Left lung (tissue), 10 donors: Measurements from ENCODE around the gene NTRK2. TPM values are rescaled to one million over a fixed set of nuclear protein-coding genes. Genes with fewer than 3 reads are reported as not detected.

Experiments used
- ATAC-seq: fragments of 200-7000 bp; cut with Tn5 transposase; one replicate; pipeline ENCODE4 v1.9.1; 2020; ENCODE audit warnings: moderate library complexity
- DNase-seq, 4 donors: peaks; one replicate each; pipeline ENCODE4 v3.0.0-alpha.2; 2013 to 2020
- H3K27ac ChIP-seq, 2 donors: fragments of 200-600 bp; sonication (generic) in 1 of 2; one replicate each; pipeline versions ENCODE4 v1.5.0 to v1.8.0; 2020 to 2021
- H3K27me3 ChIP-seq, 2 donors: fragments of 200-600 bp; sonication (generic) in 1 of 2; one replicate each; pipeline versions ENCODE4 v1.5.0 to v1.8.0; 2020 to 2021
- H3K36me3 ChIP-seq, 2 donors: fragments of 200-600 bp; sonication (generic) in 1 of 2; one replicate each; pipeline versions ENCODE4 v1.5.0 to v1.8.0; 2020 to 2021
- H3K4me1 ChIP-seq, 2 donors: fragments of 200-600 bp; one replicate each; pipeline ENCODE4 v1.8.0; 2021
- H3K4me3 ChIP-seq, 2 donors: fragments of 200-600 bp; sonication (generic) in 1 of 2; one replicate each; pipeline versions ENCODE4 v1.5.0 to v1.8.0; 2020 to 2021; ENCODE audit warnings: mild to moderate bottlenecking in 1 of 2
- H3K9me3 ChIP-seq, 2 donors: fragments of 200-600 bp; sonication (generic) in 1 of 2; one replicate each; pipeline versions ENCODE4 v1.5.0 to v1.8.0; 2020 to 2021
- CTCF ChIP-seq, 2 donors: fragments of 200-600 bp; sonication (generic) in 1 of 2; IDR thresholded peaks; one replicate each; pipeline versions ENCODE4 v1.5.0 to v1.8.0; 2021; ENCODE audit warnings: antibody characterized with exemption in 2 of 2
- intact Hi-C, 2 donors: fragments of 100-400 bp; cut with DNase I; formaldehyde crosslinking; loops; one replicate each; pipeline versions ENCODE4 v1.11.2 to v1.14.2; 2022
- polyA plus RNA-seq, 6 donors: library from polyadenylated mRNA; unstranded; fragments of 120-200 nt; gene quantifications; one replicate each; pipeline ENCODE4 v1.2.1, GENCODE V29; 2013; ENCODE audit not compliant: insufficient read length in 6 of 6
- total RNA-seq, 2 donors: library from RNA; stranded (reverse); fragmentation: NEBNext Ultra II Directional; extraction: Animal tissue kit (Norgen Biotek cat#: 25700); gene quantifications; one replicate each; pipeline ENCODE4 v1.2.1, GENCODE V29; 2021
- donor health status: DM: no; HTN: yes; CAD: no.
- donor health status: DM: no; HTN: no; CAD: no.

The NTRK2 gene
- total and polyA plus RNA-seq, 8 donors, result 0.29 to 3.8 (median 1.7) TPM

GRCh38 chr9:84997472-84997871 lies 327.9 kb downstream of the NTRK2 start:
- no peaks in the 10 kb centered on the region for H3K36me3 ChIP-seq
- DNase-seq, result no peak
- ATAC-seq, result no peak
- H3K9me3 ChIP-seq, result peaks cover 0 to 15% of the 10 kb centered on the region in 2 donors
- no peak for TF ChIP-seq CTCF (IDR thresholded peaks at IDR 0.05)
- H3K27ac ChIP-seq, result no peak overlapping the region
- H3K27me3 ChIP-seq, result no peaks in the 10 kb centered on the region
- intact Hi-C loops, result no loop called here
- H3K4me3 ChIP-seq, result no peak overlapping the region
- no peaks in the 10 kb centered on the region for H3K4me1 ChIP-seq

- Histone ChIP-seq H3K27me3 (no peaks in the 10 kb centered on the region), H3K9me3 (peaks cover 0 to 15% of the 10 kb centered on the region in 2 donors), H3K36me3 (no peaks in the 10 kb centered on the region), H3K27ac (no peak overlapping the region), H3K4me3 (no peak overlapping the region), H3K4me1 (no peaks in the 10 kb centered on the region)
- ATAC-seq, result no peak
- TF ChIP-seq CTCF (IDR thresholded peaks at IDR 0.05), result no peak
- DNase-seq, result no peak
- intact Hi-C loops, result no loop called here
Measured at GRCh38 chr9:84998639-84999038, 329.1 kb downstream of the NTRK2 start.

GRCh38 chr9:84999788-85000187 lies 330.3 kb downstream of the NTRK2 start:
- no peak for ATAC-seq
- H3K36me3 ChIP-seq, result no peaks in the 10 kb centered on the region

GRCh38 chr9:85001925-85002324 lies 332.4 kb downstream of the NTRK2 start:
- H3K27me3 ChIP-seq, result no peaks in the 10 kb centered on the region
- peaks cover 0 to 15% of the 10 kb centered on the region in 2 donors for H3K9me3 ChIP-seq
- ATAC-seq (no peak), DNase-seq (no peak)
- H3K4me3 ChIP-seq, result no peak overlapping the region
- H3K27ac ChIP-seq, result no peak overlapping the region
- no peaks in the 10 kb centered on the region for H3K36me3 ChIP-seq
- TF ChIP-seq CTCF (IDR thresholded peaks at IDR 0.05), result no peak
- no peaks in the 10 kb centered on the region for H3K4me1 ChIP-seq
- intact Hi-C loops, result no loop called here

More at GRCh38 chr9:84999788-85000187, 330.3 kb downstream of the NTRK2 start:
- intact Hi-C loops, result no loop called here
- Histone ChIP-seq H3K9me3 (peaks cover 0 to 15% of the 10 kb centered on the region in 2 donors), H3K27ac (no peak overlapping the region), H3K27me3 (no peaks in the 10 kb centered on the region), H3K4me1 (no peaks in the 10 kb centered on the region), H3K4me3 (no peak overlapping the region)
- TF ChIP-seq CTCF (IDR thresholded peaks at IDR 0.05), result no peak
- no peak for DNase-seq

GRCh38 chr9:85004818-85005413 lies 335.4 kb downstream of the NTRK2 start:
- peaks cover 0 to 14% of the 10 kb centered on the region in 2 donors for H3K9me3 ChIP-seq
- ATAC-seq (no peak), DNase-seq (no peak)
- no peak for TF ChIP-seq CTCF (IDR thresholded peaks at IDR 0.05)
- H3K4me3 ChIP-seq, result no peak overlapping the region
- no peaks in the 10 kb centered on the region for H3K36me3 ChIP-seq
- H3K27ac ChIP-seq, result no peak overlapping the region
- intact Hi-C loops, result no loop called here
- H3K4me1 ChIP-seq, result no peaks in the 10 kb centered on the region
- no peaks in the 10 kb centered on the region for H3K27me3 ChIP-seq
